ENCODE data around the gene IL12RB2. TPM values are rescaled to one million over a fixed set of nuclear protein-coding genes. Genes with fewer than 3 reads are reported as not detected.

Gene IL12RB2
- total RNA-seq, 1 experiment from 2014 or later, result not detected

- DNase-seq (ENCODE audit: extremely low read depth, low read depth), result peak; percentile 22
Measured at GRCh38 chr1:67347688-67348472, 40.2 kb downstream of the IL12RB2 start.

GRCh38 chr1:67348586-67349252, 41.0 kb downstream of the IL12RB2 start:
- no peak for DNase-seq (ENCODE audit: extremely low read depth, low read depth)

GRCh38 chr1:67350783-67351182, 43.1 kb downstream of the IL12RB2 start:
- no peak for DNase-seq (ENCODE audit: extremely low read depth, low read depth)

GRCh38 chr1:67352211-67352610, 44.5 kb downstream of the IL12RB2 start:
- no peak for DNase-seq (ENCODE audit: extremely low read depth, low read depth)

GRCh38 chr1:67355745-67356424, 48.2 kb downstream of the IL12RB2 start:
- DNase-seq (ENCODE audit: extremely low read depth, low read depth), result no peak

- DNase-seq (ENCODE audit: extremely low read depth, low read depth), result no peak
Measured at GRCh38 chr1:67359592-67359991, 51.9 kb downstream of the IL12RB2 start.

- no peak for DNase-seq (ENCODE audit: extremely low read depth, low read depth)
Measured at GRCh38 chr1:67361641-67362040, 54.0 kb downstream of the IL12RB2 start.

- DNase-seq (ENCODE audit: extremely low read depth, low read depth), result peak; percentile 3
Measured at GRCh38 chr1:67367370-67368045, 59.8 kb downstream of the IL12RB2 start.

GRCh38 chr1:67368046-67368514, 60.4 kb downstream of the IL12RB2 start:
- no peak for DNase-seq (ENCODE audit: extremely low read depth, low read depth)

GRCh38 chr1:67371043-67371442, 63.4 kb downstream of the IL12RB2 start:
- no peak for DNase-seq (ENCODE audit: extremely low read depth, low read depth)

GRCh38 chr1:67371681-67372080, 64.0 kb downstream of the IL12RB2 start:
- DNase-seq (ENCODE audit: extremely low read depth, low read depth), result no peak

GRCh38 chr1:67372136-67372535, 64.5 kb downstream of the IL12RB2 start:
- no peak for DNase-seq (ENCODE audit: extremely low read depth, low read depth)

GRCh38 chr1:67372898-67373297, 65.2 kb downstream of the IL12RB2 start:
- DNase-seq (ENCODE audit: extremely low read depth, low read depth), result no peak

- no peak for DNase-seq (ENCODE audit: extremely low read depth, low read depth)
Measured at GRCh38 chr1:67376381-67376780, 68.7 kb downstream of the IL12RB2 start.

GRCh38 chr1:67377253-67377652, 69.6 kb downstream of the IL12RB2 start:
- no peak for DNase-seq (ENCODE audit: extremely low read depth, low read depth)

- no peak for DNase-seq (ENCODE audit: extremely low read depth, low read depth)
Measured at GRCh38 chr1:67381154-67381553, 73.5 kb downstream of the IL12RB2 start.

- DNase-seq (ENCODE audit: extremely low read depth, low read depth), result no peak
Measured at GRCh38 chr1:67382292-67382691, 74.6 kb downstream of the IL12RB2 start.

- no peak for DNase-seq (ENCODE audit: extremely low read depth, low read depth)
Measured at GRCh38 chr1:67383999-67384638, 76.4 kb downstream of the IL12RB2 start.

- DNase-seq (ENCODE audit: extremely low read depth, low read depth), result no peak
Measured at GRCh38 chr1:67390041-67390887, 82.6 kb downstream of the IL12RB2 start.

Measured in NCI-H460 (cell line).